ENCODE results near the gene ADD1.

The ADD1 gene

GRCh38 chr4:2820216-2820982 lies 23.2 kb upstream of the ADD1 start:
- no peak for DNase-seq (ENCODE audit: low read depth in 3 of 3)

- no peak for DNase-seq (ENCODE audit: low read depth in 3 of 3)
These were observed 21.0 kb upstream of the ADD1 start for GRCh38 chr4:2822461-2823300.

- DNase-seq (ENCODE audit: low read depth in 3 of 3), result no peak
These were observed 20.4 kb upstream of the ADD1 start for GRCh38 chr4:2823301-2823670.

- DNase-seq (ENCODE audit: low read depth in 3 of 3), result no peak
These were observed 19.8 kb upstream of the ADD1 start for GRCh38 chr4:2823671-2824328.

- DNase-seq (ENCODE audit: low read depth in 3 of 3), result no peak
These were observed 19.3 kb upstream of the ADD1 start for GRCh38 chr4:2824329-2824835.

- DNase-seq (ENCODE audit: low read depth in 3 of 3), result no peak
These were observed 18.7 kb upstream of the ADD1 start for GRCh38 chr4:2824836-2825381.

- DNase-seq (ENCODE audit: low read depth in 3 of 3), result no peak
These were observed 17.9 kb upstream of the ADD1 start for GRCh38 chr4:2825740-2826139.

- no peak for DNase-seq (ENCODE audit: low read depth in 3 of 3)
These were observed 16.4 kb upstream of the ADD1 start for GRCh38 chr4:2827071-2827873.

GRCh38 chr4:2827874-2828751 lies 15.5 kb upstream of the ADD1 start:
- DNase-seq (ENCODE audit: low read depth in 3 of 3), result no peak

GRCh38 chr4:2828758-2829181 lies 14.9 kb upstream of the ADD1 start:
- DNase-seq (ENCODE audit: low read depth in 3 of 3), result no peak

GRCh38 chr4:2829321-2829932 lies 14.2 kb upstream of the ADD1 start:
- no peak for DNase-seq (ENCODE audit: low read depth in 3 of 3)

- no peak for DNase-seq (ENCODE audit: low read depth in 3 of 3)
These were observed 13.7 kb upstream of the ADD1 start for GRCh38 chr4:2829933-2830451.

GRCh38 chr4:2830632-2831610 lies 12.7 kb upstream of the ADD1 start:
- no peak for DNase-seq (ENCODE audit: low read depth in 3 of 3)

GRCh38 chr4:2831611-2832308 lies 11.9 kb upstream of the ADD1 start:
- no peak for DNase-seq (ENCODE audit: low read depth in 3 of 3)

- no peak for DNase-seq (ENCODE audit: low read depth in 3 of 3)
These were observed 11.2 kb upstream of the ADD1 start for GRCh38 chr4:2832309-2832980.

- no peak for DNase-seq (ENCODE audit: low read depth in 3 of 3)
These were observed 10.5 kb upstream of the ADD1 start for GRCh38 chr4:2832981-2833670.

GRCh38 chr4:2833671-2834000 lies 10.0 kb upstream of the ADD1 start:
- no peak for DNase-seq (ENCODE audit: low read depth in 3 of 3)

Measured in stimulated activated CD4-positive, alpha-beta T cell treated with anti-CD3 and anti-CD28 coated beads, TNF-alpha, amount 100 ng/mL, for 4 hours (primary cell).